VCaP (cell line): ENCODE results near the gene MYL3.

Experiments used
- H3K27ac ChIP-seq: fragments of 450-650 bp; 2 replicates; pipeline ENCODE4 v1.5.1; 2017
- CTCF ChIP-seq: fragments of 450-650 bp; conservative IDR thresholded peaks from 2 replicates; pipeline ENCODE4 v1.5.1; 2017; ENCODE audit warnings: mild to moderate bottlenecking, moderate library complexity

Gene MYL3

GRCh38 chr3:46907960-46908293 is 44.7 kb upstream of the MYL3 start:
- H3K27ac ChIP-seq: no peak overlapping the region
- TF ChIP-seq CTCF: no peak

GRCh38 chr3:46907271-46907670 is 44.0 kb upstream of the MYL3 start:
- H3K27ac ChIP-seq: no peak overlapping the region
- TF ChIP-seq CTCF: no peak

- TF ChIP-seq CTCF: no peak
- no peak overlapping the region for H3K27ac ChIP-seq
Observed at GRCh38 chr3:46906471-46907058, 43.3 kb upstream of the MYL3 start.

GRCh38 chr3:46905661-46906451 is 42.6 kb upstream of the MYL3 start:
- H3K27ac ChIP-seq: no peak overlapping the region
- TF ChIP-seq CTCF: no peak

- no peak overlapping the region for H3K27ac ChIP-seq
- TF ChIP-seq CTCF: no peak
Observed at GRCh38 chr3:46905213-46905560, 41.9 kb upstream of the MYL3 start.

GRCh38 chr3:46904303-46905212 is 41.3 kb upstream of the MYL3 start:
- no peak overlapping the region for H3K27ac ChIP-seq
- TF ChIP-seq CTCF: no peak
